SU-DHL-6 (cell line): ENCODE results near the gene MASP1.
"Not testable (repeated sequence)": the region's sequence is repeated elsewhere in the genome, so short reads cannot be mapped to it uniquely, and the experiment has no call there.

Source experiments
- H2AFZ ChIP-seq: fragments of 200-600 bp; sonication (generic); 2 replicates; pipeline ENCODE4 v1.6.1; 2014; ENCODE audit warnings: low read depth, mild to moderate bottlenecking, moderate library complexity, mixed read lengths, antibody characterized with exemption, low read length; ENCODE audit not compliant: severe bottlenecking
- H3F3A ChIP-seq: fragments of 200-600 bp; shearing (Covaris generic); 2 replicates; pipeline ENCODE4 v1.6.0; 2016; ENCODE audit warnings: antibody characterized with exemption, mild to moderate bottlenecking; ENCODE audit not compliant: insufficient read depth
- H3K27ac ChIP-seq: fragments of 200-600 bp; sonication (generic); 2 replicates; pipeline ENCODE4 v1.5.1; 2016; ENCODE audit warnings: low read depth, mild to moderate bottlenecking, low read length, moderate library complexity, mixed read lengths
- H3K27me3 ChIP-seq: fragments of 200-600 bp; sonication (generic), shearing (Covaris generic); 2 replicates; pipeline ENCODE4 v1.6.0; 2014; ENCODE audit warnings: mild to moderate bottlenecking, low read length
- H3K36me3 ChIP-seq: fragments of 200-600 bp; sonication (generic); 2 replicates; pipeline ENCODE4 v1.6.1; 2014; ENCODE audit warnings: mild to moderate bottlenecking, low read length, mixed read lengths
- H3K4me2 ChIP-seq: fragments of 300-600, 200-600 bp; shearing (Covaris generic), sonication (generic); 2 replicates; pipeline ENCODE4 v1.6.0; 2014; ENCODE audit warnings: low read length, low read depth, mild to moderate bottlenecking; ENCODE audit not compliant: poor library complexity, severe bottlenecking
- H3K4me3 ChIP-seq: fragments of 200-600 bp; sonication (generic); 2 replicates; pipeline ENCODE4 v1.5.1; 2014; ENCODE audit warnings: antibody characterized with exemption, low read length, mild to moderate bottlenecking, mixed read lengths; ENCODE audit not compliant: insufficient read depth, poor library complexity, severe bottlenecking
- H3K79me2 ChIP-seq: fragments of 200-600 bp; sonication (generic); 2 replicates; pipeline ENCODE4 v1.6.1; 2014; ENCODE audit warnings: mild to moderate bottlenecking, low read length, moderate library complexity; ENCODE audit not compliant: insufficient read depth
- H3K9ac ChIP-seq: fragments of 200-600 bp; sonication (generic); 2 replicates; pipeline ENCODE4 v1.7.0; 2014; ENCODE audit warnings: mild to moderate bottlenecking, low read length
- H3K9me2 ChIP-seq: fragments of 200-600 bp; sonication (generic); replicated peaks from 2 replicates; pipeline ENCODE4 v1.6.1; 2014; ENCODE audit warnings: low read length; ENCODE audit not compliant: insufficient read depth
- H3K9me3 ChIP-seq: fragments of 200-600 bp; sonication (generic); 2 replicates; pipeline ENCODE4 v1.6.1; 2014; ENCODE audit warnings: low read length, mixed read lengths; ENCODE audit not compliant: insufficient read depth
- H4K20me1 ChIP-seq: fragments of 200-600 bp; sonication (generic); 2 replicates; pipeline ENCODE4 v1.6.1; 2014; ENCODE audit warnings: low read depth, mild to moderate bottlenecking, antibody characterized with exemption, low read length, moderate library complexity, mixed read lengths
- CTCF ChIP-seq: fragments of 200-600 bp; sonication (generic); IDR thresholded peaks from one replicate; pipeline ENCODE4 v1.5.1; 2017; ENCODE audit warnings: antibody characterized with exemption, mild to moderate bottlenecking, low read length, moderate library complexity; ENCODE audit not compliant: insufficient read depth, poor library complexity, severe bottlenecking
- EZH2phosphoT487 ChIP-seq: fragments of 200-600 bp; sonication (generic), shearing (Covaris generic); conservative IDR thresholded peaks from 2 replicates; pipeline ENCODE4 v1.6.1; 2018; ENCODE audit warnings: mild to moderate bottlenecking, antibody characterized with exemption, low read length, moderate library complexity, mixed read lengths

MASP1 gene

GRCh38 chr3:187207062-187207461 is 84.5 kb downstream of the MASP1 start:
- TF ChIP-seq CTCF (no peak), EZH2phosphoT487 (no peak)
- no peaks in the 10 kb centered on the region for H3K9me3 ChIP-seq
- H3K27me3 ChIP-seq = no peaks in the 10 kb centered on the region

GRCh38 chr3:187205683-187206082 is 85.9 kb downstream of the MASP1 start:
- H3K36me3 ChIP-seq = no peaks in the 10 kb centered on the region
- no peaks in the 10 kb centered on the region for H3K27me3 ChIP-seq
- H2AFZ ChIP-seq = no peak overlapping the region
- no peak overlapping the region for H3K9ac ChIP-seq
- H3K4me2 ChIP-seq = no peak overlapping the region
- no peaks in the 10 kb centered on the region for H3K79me2 ChIP-seq
- no peaks in the 10 kb centered on the region for H3F3A ChIP-seq
- no peaks in the 10 kb centered on the region for H3K9me3 ChIP-seq
- H3K4me3 ChIP-seq = no peak overlapping the region
- H3K27ac ChIP-seq = no peak overlapping the region
- no peaks in the 10 kb centered on the region for H4K20me1 ChIP-seq
- no peaks in the 10 kb centered on the region for H3K9me2 ChIP-seq
- TF ChIP-seq EZH2phosphoT487 (no peak), CTCF (no peak)

More at GRCh38 chr3:187207062-187207461, 84.5 kb downstream of the MASP1 start:
- Histone ChIP-seq H3K36me3 (no peaks in the 10 kb centered on the region), H4K20me1 (no peaks in the 10 kb centered on the region), H3K27ac (no peak overlapping the region), H3K9ac (no peak overlapping the region), H3K4me2 (no peak overlapping the region), H3K9me2 (no peaks in the 10 kb centered on the region), H3F3A (no peaks in the 10 kb centered on the region), H2AFZ (no peak overlapping the region), H3K4me3 (no peak overlapping the region), H3K79me2 (no peaks in the 10 kb centered on the region)

- not testable (repeated sequence) for H3K27me3 ChIP-seq, H3K9me3 ChIP-seq, H3K79me2 ChIP-seq, H3F3A ChIP-seq, H3K27ac ChIP-seq, H4K20me1 ChIP-seq, H2AFZ ChIP-seq, H3K9me2 ChIP-seq, H3K4me3 ChIP-seq, H3K4me2 ChIP-seq, H3K9ac ChIP-seq, H3K36me3 ChIP-seq
Measured at GRCh38 chr3:187199463-187200050, 92.0 kb downstream of the MASP1 start.

- Histone ChIP-seq H4K20me1 (no peaks in the 10 kb centered on the region), H3F3A (no peaks in the 10 kb centered on the region), H3K27me3 (no peaks in the 10 kb centered on the region), H3K27ac (no peak overlapping the region), H3K4me3 (no peak overlapping the region), H3K79me2 (no peaks in the 10 kb centered on the region), H3K9ac (no peak overlapping the region), H3K4me2 (no peak overlapping the region), H2AFZ (no peak overlapping the region), H3K36me3 (no peaks in the 10 kb centered on the region), H3K9me3 (no peaks in the 10 kb centered on the region), H3K9me2 (no peaks in the 10 kb centered on the region)
- no peak for TF ChIP-seq EZH2phosphoT487
- no peak for TF ChIP-seq CTCF
Measured at GRCh38 chr3:187198490-187198889, 93.0 kb downstream of the MASP1 start.
